OCI-LY1 (cell line): ENCODE measurements around the gene CHD9NB.

Source experiments
- H2AFZ ChIP-seq: fragments of 200-600 bp; sonication (generic), shearing (Covaris generic); 2 replicates; pipeline ENCODE4 v1.6.0; 2014; ENCODE audit warnings: antibody characterized with exemption, mild to moderate bottlenecking, low read length
- H3F3A ChIP-seq: fragments of 200-600 bp; sonication (generic), shearing (Covaris generic); 2 replicates; pipeline ENCODE4 v1.6.0; 2014; ENCODE audit warnings: mild to moderate bottlenecking, antibody characterized with exemption, low read length, moderate library complexity; ENCODE audit not compliant: insufficient read depth
- H3K27ac ChIP-seq: fragments of 200-600 bp; sonication (generic); 2 replicates; pipeline ENCODE4 v1.5.1; 2014; ENCODE audit warnings: low read length, mixed run types, mild to moderate bottlenecking, low read depth; ENCODE audit not compliant: poor library complexity, severe bottlenecking
- H3K27me3 ChIP-seq: fragments of 200-600 bp; sonication (generic); 2 replicates; pipeline ENCODE4 v1.6.0; 2014; ENCODE audit warnings: antibody characterized with exemption, mild to moderate bottlenecking, low read length, moderate library complexity; ENCODE audit not compliant: insufficient read depth
- H3K36me3 ChIP-seq: fragments of 200-600 bp; sonication (generic); 2 replicates; pipeline ENCODE4 v1.6.1; 2014; ENCODE audit warnings: mild to moderate bottlenecking, antibody characterized with exemption, low read length, moderate library complexity, mixed read lengths; ENCODE audit not compliant: insufficient read depth
- H3K4me1 ChIP-seq: fragments of 200-600 bp; sonication (generic); 2 replicates; pipeline ENCODE4 v1.5.1; 2014; ENCODE audit warnings: mild to moderate bottlenecking, low read length, moderate library complexity; ENCODE audit not compliant: insufficient read depth, severe bottlenecking
- H3K4me2 ChIP-seq: fragments of 200-600 bp; sonication (generic), shearing (Covaris generic); 2 replicates; pipeline ENCODE4 v1.6.1; 2014; ENCODE audit warnings: low read length
- H3K4me3 ChIP-seq: fragments of 200-600 bp; sonication (generic); 2 replicates; pipeline ENCODE4 v1.5.1; 2014; ENCODE audit warnings: low read length, low read depth, mild to moderate bottlenecking, mixed read lengths; ENCODE audit not compliant: poor library complexity, severe bottlenecking
- H3K79me2 ChIP-seq: fragments of 200-600 bp; shearing (Covaris generic); 2 replicates; pipeline ENCODE4 v1.6.1; 2016; ENCODE audit warnings: mixed run types, low read length, mixed read lengths; ENCODE audit not compliant: insufficient read depth
- H3K9ac ChIP-seq: fragments of 200-600 bp; sonication (generic), shearing (Covaris generic); 2 replicates; pipeline ENCODE4 v1.6.1; 2014; ENCODE audit warnings: mild to moderate bottlenecking, low read length, mixed read lengths
- H3K9me2 ChIP-seq: fragments of 200-600 bp; sonication (generic), shearing (Covaris generic); 2 replicates; pipeline ENCODE4 v1.6.1; 2014; ENCODE audit warnings: low read depth, mild to moderate bottlenecking, low read length, mixed read lengths
- H3K9me3 ChIP-seq: fragments of 200-600 bp; shearing (Covaris generic); 2 replicates; pipeline ENCODE4 v1.6.1; 2014; ENCODE audit warnings: low read length, mixed read lengths
- H4K20me1 ChIP-seq: fragments of 200-600 bp; sonication (generic), shearing (Covaris generic); 2 replicates; pipeline ENCODE4 v1.6.0; 2016; ENCODE audit warnings: mild to moderate bottlenecking, low read length; ENCODE audit not compliant: insufficient read depth
- CTCF ChIP-seq: fragments of 200-600 bp; sonication (generic), shearing (Covaris generic); IDR thresholded peaks from 2 replicates; pipeline ENCODE4 v1.5.1; 2017; ENCODE audit warnings: mild to moderate bottlenecking, antibody characterized with exemption, low read length, moderate library complexity, mixed read lengths
- EZH2 ChIP-seq: fragments of 200-600 bp; sonication (generic), shearing (Covaris generic); IDR thresholded peaks from 2 replicates; pipeline ENCODE4 v1.8.0; 2017; ENCODE audit warnings: borderline replicate concordance, mixed run types, mild to moderate bottlenecking, antibody characterized with exemption, low read length, moderate library complexity, mixed read lengths

The CHD9NB gene

GRCh38 chr16:53099318-53100130 lies 46.8 kb upstream of the CHD9NB start:
- H3K4me3 ChIP-seq = peak overlapping the region; percentile 59
- no peaks in the 10 kb centered on the region; the same call in 1 of the 2 replicates for H3K79me2 ChIP-seq

GRCh38 chr16:53098526-53099317 lies 46.0 kb upstream of the CHD9NB start:
- no peaks in the 10 kb centered on the region for H4K20me1 ChIP-seq
- peak overlapping the region; percentile 59 for H3K4me3 ChIP-seq
- H3K9ac ChIP-seq = peak overlapping the region; percentile 68
- H3K4me1 ChIP-seq = peaks cover 34% of the 10 kb centered on the region
- H3K4me2 ChIP-seq = peak overlapping the region; percentile 81
- H3K79me2 ChIP-seq = no peaks in the 10 kb centered on the region; the same call in 1 of the 2 replicates
- no peaks in the 10 kb centered on the region for H3K9me2 ChIP-seq
- H3K9me3 ChIP-seq = no peaks in the 10 kb centered on the region
- no peak overlapping the region for H2AFZ ChIP-seq
- H3K27me3 ChIP-seq = no peaks in the 10 kb centered on the region
- H3F3A ChIP-seq = no peaks in the 10 kb centered on the region
- H3K36me3 ChIP-seq = no peaks in the 10 kb centered on the region
- H3K27ac ChIP-seq = peak overlapping the region; percentile 93
- TF ChIP-seq CTCF = no peak
- TF ChIP-seq EZH2 = no peak

More at GRCh38 chr16:53099318-53100130, 46.8 kb upstream of the CHD9NB start:
- no peak for TF ChIP-seq EZH2
- no peak for TF ChIP-seq CTCF
- Histone ChIP-seq H3K27ac (peak overlapping the region; percentile 93), H3K27me3 (no peaks in the 10 kb centered on the region), H3K4me1 (peaks cover 26% of the 10 kb centered on the region), H3K9me2 (no peaks in the 10 kb centered on the region), H2AFZ (no peak overlapping the region), H3K36me3 (no peaks in the 10 kb centered on the region), H3K4me2 (peak overlapping the region; percentile 81), H4K20me1 (no peaks in the 10 kb centered on the region), H3K9ac (peak overlapping the region; percentile 68), H3F3A (no peaks in the 10 kb centered on the region), H3K9me3 (no peaks in the 10 kb centered on the region)

- H3K27me3 ChIP-seq = no peaks in the 10 kb centered on the region
- no peaks in the 10 kb centered on the region for H3K9me2 ChIP-seq
- no peaks in the 10 kb centered on the region; the same call in 1 of the 2 replicates for H3K79me2 ChIP-seq
- no peaks in the 10 kb centered on the region for H3F3A ChIP-seq
- no peak overlapping the region for H3K9ac ChIP-seq
- H3K4me1 ChIP-seq = peaks cover 36% of the 10 kb centered on the region
- no peak overlapping the region for H3K4me2 ChIP-seq
- H4K20me1 ChIP-seq = no peaks in the 10 kb centered on the region
- H3K27ac ChIP-seq = peak overlapping the region; percentile 1
- H3K9me3 ChIP-seq = no peaks in the 10 kb centered on the region
- TF ChIP-seq EZH2 (no peak), CTCF (no peak)
- H3K4me3 ChIP-seq = no peak overlapping the region
- no peaks in the 10 kb centered on the region for H3K36me3 ChIP-seq
- H2AFZ ChIP-seq = no peak overlapping the region
These were observed 44.5 kb upstream of the CHD9NB start for GRCh38 chr16:53097190-53097589.
